Adrenal gland (tissue), 12 donors: ENCODE results near the gene ASXL1. TPM values are rescaled to one million over a fixed set of nuclear protein-coding genes. Genes with fewer than 3 reads are reported as not detected.

Experiments
- DNase-seq, 7 donors: peaks; one replicate each; pipeline ENCODE4 v3.0.0-alpha.2; 2019 to 2020
- H3K27ac ChIP-seq, 5 donors: fragments of 200-600 bp; sonication (generic) in 4 of 5; 1 replicate in 3 of 5; 2 replicates in 2 of 5; pipeline versions ENCODE4 v1.5.1 to v1.8.0; 2016 to 2020; ENCODE audit warnings: mild to moderate bottlenecking in 1 of 5
- H3K27me3 ChIP-seq: fragments of 200-600 bp; 2 replicates; pipeline ENCODE4 v1.8.0; 2021
- H3K36me3 ChIP-seq, 2 donors: fragments of 200-600 bp; replicated peaks in 1 of 2; 1 replicate in 1 of 2; 2 replicates in 1 of 2; pipeline versions ENCODE4 v1.5.1 to v1.8.0; 2018 to 2022
- H3K4me1 ChIP-seq, 2 donors: fragments of 200-600 bp; replicated peaks in 1 of 2; 1 replicate in 1 of 2; 2 replicates in 1 of 2; pipeline versions ENCODE4 v1.5.1 to v1.8.0; 2018 to 2021
- H3K4me3 ChIP-seq, 4 donors: fragments of 200-600 bp; sonication (generic) in 3 of 4; one replicate each; pipeline ENCODE4 v1.5.1; 2016 to 2018
- H3K9me3 ChIP-seq, 3 donors: fragments of 200-600 bp; sonication (generic) in 1 of 3; replicated peaks in 1 of 3; 1 replicate in 2 of 3; 2 replicates in 1 of 3; pipeline versions ENCODE4 v1.5.1 to v1.8.0; 2016 to 2021
- CTCF ChIP-seq, 6 experiments: fragments of 450-650 bp in 4 of 6; fragments of 200-600 bp in 2 of 6; sonication (generic) in 1 of 6; IDR thresholded peaks; 1 replicate in 5 of 6; 2 replicates in 1 of 6; pipeline versions ENCODE4 v1.5.1 to v1.8.0; 2016 to 2021; ENCODE audit warnings: antibody characterized with exemption in 6 of 6, mild to moderate bottlenecking in 2 of 6, moderate library complexity in 1 of 6
- POLR2A ChIP-seq, 2 donors: fragments of 450-650 bp; IDR thresholded peaks; one replicate each; pipeline ENCODE4 v1.6.1; 2017; ENCODE audit warnings: antibody characterized with exemption in 2 of 2, mild to moderate bottlenecking in 2 of 2, moderate library complexity in 1 of 2
- WGBS, 4 donors: extraction: QIAGEN DNeasy Blood & Tissue Kit in 2 of 4; methylation state at CpG; one replicate each; pipeline versions ENCODE4 v1.1.5 to v1.1.7; 2013 to 2017; 5-methylcytosine and 5-hydroxymethylcytosine counted together
- intact Hi-C, 2 donors: fragments of 100-400 bp; cut with DNase I; formaldehyde crosslinking; loops; one replicate each; pipeline versions ENCODE4 v1.14.1 to v1.15.0; 2022 to 2023
- polyA plus RNA-seq, 3 donors: library from polyadenylated mRNA; stranded (reverse); fragments of 200-250 nt in 2 of 3; fragments of 350-450 nt in 1 of 3; fragmentation: Illumina TruSeq in 1 of 3; extraction: RNeasy Lipid Tissue Mini Kit (QIAGEN cat#74804) in 1 of 3; gene quantifications; one replicate each; pipeline ENCODE4 v1.2.3, GENCODE V29; 2013 to 2014
- total RNA-seq, 9 donors: library from RNA; depleted of rRNA in 4 of 9; stranded (reverse); fragments of >200 nt in 4 of 9; fragments of 120-200 nt in 1 of 9; fragmentation: NEBNext Ultra II Directional in 1 of 9; extraction: Animal tissue kit (Norgen Biotek cat#: 25700) in 1 of 9; gene quantifications; one replicate each; pipeline versions ENCODE4 v1.1.0 to v1.2.4, GENCODE V29; 2013 to 2023
- donor health status: healthy with polysubstance abuse.
- donor health status: Bipolar disorder and iron deficiency.
- donor health status: DM: yes; HTN: yes; CAD: no.
- donor health status: DM: no; HTN: no; CAD: no.
- donor health status: DM: no; HTN: no; CAD: no.
- donor health status: DM: yes; HTN: yes; CAD: no.

The ASXL1 gene
- total and polyA plus RNA-seq, 12 donors: 19.9 to 77.7 (median 51.8) TPM

GRCh38 chr20:32467506-32468312 lies 109.6 kb downstream of the ASXL1 start:
- H3K27me3 ChIP-seq: no peaks in the 10 kb centered on the region
- peaks cover 20 to 81% of the 10 kb centered on the region in 2 donors for H3K4me1 ChIP-seq
- no peak overlapping the region for H3K4me3 ChIP-seq
- 87 to 91% (median 88%) methylated on average over 4 to 12 of the region's 12 CpGs for WGBS, 4 donors
- H3K27ac ChIP-seq: peak overlapping the region in 3 of 5 donors; percentile 57 to 93 (median 72)
- H3K36me3 ChIP-seq: peaks cover 0 to 9% of the 10 kb centered on the region in 2 donors
- no peak for TF ChIP-seq CTCF (IDR thresholded peaks at IDR 0.05)
- TF ChIP-seq POLR2A (IDR thresholded peaks at IDR 0.05): no peak
- intact Hi-C loops: no loop called here
- no peak for DNase-seq
- no peaks in the 10 kb centered on the region for H3K9me3 ChIP-seq

GRCh38 chr20:32468313-32468640 lies 110.1 kb downstream of the ASXL1 start:
- WGBS, 4 donors: 74 to 88% (median 86%) methylated on average over 5 to 6 of the region's 6 CpGs
- no peak for DNase-seq
- H3K27me3 ChIP-seq: no peaks in the 10 kb centered on the region
- intact Hi-C loops: no loop called here
- H3K36me3 ChIP-seq: peaks cover 0 to 10% of the 10 kb centered on the region in 2 donors
- peak overlapping the region in 2 of 5 donors; percentile 72 to 93 for H3K27ac ChIP-seq
- no peak overlapping the region for H3K4me3 ChIP-seq
- H3K9me3 ChIP-seq: no peaks in the 10 kb centered on the region
- H3K4me1 ChIP-seq: peaks cover 19 to 82% of the 10 kb centered on the region in 2 donors
- TF ChIP-seq POLR2A (IDR thresholded peaks at IDR 0.05): no peak
- TF ChIP-seq CTCF (IDR thresholded peaks at IDR 0.05): no peak

GRCh38 chr20:32468860-32469259 lies 110.7 kb downstream of the ASXL1 start:
- DNase-seq: no peak
- peak overlapping the region in 2 of 5 donors; percentile 60 to 79 for H3K27ac ChIP-seq
- intact Hi-C loops: no loop called here

More at GRCh38 chr20:32468860-32469259, 110.7 kb downstream of the ASXL1 start:
- H3K4me1 ChIP-seq: peaks cover 23 to 82% of the 10 kb centered on the region in 2 donors
- H3K9me3 ChIP-seq: no peaks in the 10 kb centered on the region
- H3K4me3 ChIP-seq: no peak overlapping the region
- TF ChIP-seq POLR2A (IDR thresholded peaks at IDR 0.05): no peak
- no peak for TF ChIP-seq CTCF (IDR thresholded peaks at IDR 0.05)
- H3K36me3 ChIP-seq: peaks cover 0 to 10% of the 10 kb centered on the region in 2 donors
- no peaks in the 10 kb centered on the region for H3K27me3 ChIP-seq
- 66 to 78% (median 76%) methylated on average over 7 of the region's 7 CpGs for WGBS, 4 donors
